Activated T-helper 1 cell treated with anti-CD3 and anti-CD28 coated beads, Interleukin-2, amount 50 U/mL, for 16 hours (primary cell): ENCODE data around the gene MAP4.

ENCODE experiments used
- DNase-seq, 2 donors: peaks; one replicate each; pipeline ENCODE4 v3.0.0-alpha.2; 2020; ENCODE audit warnings: low read depth in 1 of 2, low spot score in 1 of 2

The MAP4 gene

GRCh38 chr3:47868306-47868705 lies 147.9 kb downstream of the MAP4 start:
- no peak for DNase-seq

GRCh38 chr3:47867451-47868044 lies 148.7 kb downstream of the MAP4 start:
- no peak for DNase-seq

GRCh38 chr3:47865192-47865591 lies 151.0 kb downstream of the MAP4 start:
- DNase-seq: no peak

- no peak for DNase-seq
Measured at GRCh38 chr3:47863391-47864128, 152.7 kb downstream of the MAP4 start.

GRCh38 chr3:47859956-47860605 lies 156.1 kb downstream of the MAP4 start:
- no peak for DNase-seq

GRCh38 chr3:47857151-47857550 lies 159.1 kb downstream of the MAP4 start:
- DNase-seq: no peak

- DNase-seq: no peak
Measured at GRCh38 chr3:47856669-47857068, 159.5 kb downstream of the MAP4 start.

- no peak for DNase-seq
Measured at GRCh38 chr3:47855461-47856383, 160.5 kb downstream of the MAP4 start.

- no peak for DNase-seq
Measured at GRCh38 chr3:47854720-47855455, 161.3 kb downstream of the MAP4 start.

- no peak for DNase-seq
Measured at GRCh38 chr3:47854267-47854666, 161.9 kb downstream of the MAP4 start.

- no peak for DNase-seq
Measured at GRCh38 chr3:47852604-47853602, 163.3 kb downstream of the MAP4 start.

- DNase-seq: no peak
Measured at GRCh38 chr3:47851888-47852603, 164.2 kb downstream of the MAP4 start.

- no peak for DNase-seq
Measured at GRCh38 chr3:47850564-47851410, 165.4 kb downstream of the MAP4 start.

- no peak for DNase-seq
Measured at GRCh38 chr3:47849699-47850563, 166.3 kb downstream of the MAP4 start.

GRCh38 chr3:47849186-47849698 lies 167.0 kb downstream of the MAP4 start:
- no peak for DNase-seq

GRCh38 chr3:47848599-47849117 lies 167.6 kb downstream of the MAP4 start:
- DNase-seq: no peak
